GM21717 (cell line): Measurements from ENCODE around the gene TEPSIN.

Source experiments
- ATAC-seq: cut with Tn5 transposase; IDR thresholded peaks from one replicate; pipeline ENCODE4 v1.9.1; 2021; ENCODE audit warnings: mild to moderate bottlenecking, moderate library complexity; ENCODE audit not compliant: unreplicated experiment

Gene TEPSIN

DNA sequence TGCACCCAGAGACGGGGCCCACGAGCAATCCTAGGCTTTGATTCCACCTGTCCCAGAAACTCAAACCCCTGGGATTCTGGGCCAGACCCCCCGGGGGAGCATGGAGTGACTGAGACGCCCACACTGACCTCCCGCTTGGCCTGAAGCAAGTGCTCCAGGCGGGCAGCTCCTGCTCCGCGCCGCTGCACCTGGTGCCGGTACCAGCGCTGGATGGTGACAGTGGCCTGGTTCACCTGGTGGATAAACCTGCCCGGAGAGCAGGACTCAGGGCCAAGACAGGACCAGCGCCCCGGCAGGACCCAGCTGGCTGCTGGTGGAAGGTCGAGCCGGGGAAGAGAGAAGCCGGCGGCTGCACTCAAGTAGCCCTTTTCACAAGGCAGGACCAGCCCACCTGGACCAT is 38.7 kb downstream of the TEPSIN start:
- ATAC-seq, result no peak

GRCh38 chr17:81199482-81199830 is 39.4 kb downstream of the TEPSIN start:
- no peak for ATAC-seq

DNA sequence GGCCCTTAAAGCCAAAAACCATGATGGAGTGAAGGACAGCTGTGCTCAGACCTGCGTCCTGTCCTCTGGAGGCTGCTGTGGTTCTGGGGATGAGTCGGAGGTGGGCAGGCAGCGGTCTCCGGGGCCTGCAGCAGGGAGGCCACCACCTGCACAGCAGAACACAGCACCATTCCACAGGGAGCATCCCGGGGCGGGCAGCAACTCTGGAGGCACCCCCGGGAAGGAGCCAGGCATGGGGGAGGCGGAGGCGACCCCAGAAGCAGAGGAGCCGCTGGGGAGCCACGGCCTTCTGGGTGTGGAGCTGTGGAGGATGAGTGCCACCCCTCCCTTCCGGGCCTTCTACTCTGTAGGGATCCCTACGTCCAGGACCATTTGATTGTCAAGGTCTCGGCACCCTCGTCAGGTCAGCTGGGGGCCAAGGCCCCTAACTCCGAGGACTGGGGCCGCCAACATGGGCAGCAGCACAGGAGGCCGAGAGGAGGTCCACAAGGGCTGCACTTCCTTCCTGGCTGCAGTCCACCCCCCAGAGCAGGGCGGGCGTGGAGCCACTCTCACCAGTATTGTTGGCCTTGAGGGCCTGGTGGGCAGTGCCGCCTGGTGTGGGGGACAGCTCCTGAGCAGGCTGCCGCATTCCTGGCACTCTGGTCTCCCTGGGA is 39.9 kb downstream of the TEPSIN start:
- ATAC-seq, result no peak

DNA sequence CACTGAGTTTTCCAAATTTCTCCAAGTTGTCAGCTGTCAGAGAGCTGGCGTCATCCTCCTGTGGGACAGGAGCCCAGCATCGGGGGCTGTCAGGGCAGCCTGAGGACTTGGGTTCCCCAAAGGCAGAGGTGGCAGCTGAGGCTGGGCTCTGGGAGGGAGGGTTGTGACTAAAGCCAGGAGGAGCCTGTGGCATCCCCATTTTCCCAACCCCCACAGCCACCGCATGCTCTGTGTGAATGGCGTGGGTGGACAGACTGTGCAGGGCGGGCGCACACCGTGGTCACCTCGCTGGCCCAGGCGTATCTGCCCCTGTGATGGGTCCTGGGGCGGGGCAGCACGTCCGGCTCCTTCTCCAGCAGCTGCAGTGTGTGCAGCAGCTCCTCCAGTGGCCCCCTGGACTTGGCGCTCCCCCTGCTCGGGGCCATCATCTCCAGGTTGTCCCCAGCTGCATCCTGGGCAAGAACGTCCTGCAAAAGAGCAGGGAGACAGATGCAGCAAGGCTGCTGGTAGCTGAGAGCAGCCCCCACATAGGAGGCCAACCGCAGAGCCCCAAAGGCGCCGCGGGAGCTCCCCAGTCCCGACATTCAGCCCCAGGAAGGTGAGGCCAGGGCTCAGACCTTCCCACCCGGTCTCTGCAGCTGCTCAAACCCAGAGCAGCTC is 40.9 kb downstream of the TEPSIN start:
- ATAC-seq, result no peak

- no peak for ATAC-seq
Observed at GRCh38 chr17:81197409-81197795, 41.5 kb downstream of the TEPSIN start.

DNA sequence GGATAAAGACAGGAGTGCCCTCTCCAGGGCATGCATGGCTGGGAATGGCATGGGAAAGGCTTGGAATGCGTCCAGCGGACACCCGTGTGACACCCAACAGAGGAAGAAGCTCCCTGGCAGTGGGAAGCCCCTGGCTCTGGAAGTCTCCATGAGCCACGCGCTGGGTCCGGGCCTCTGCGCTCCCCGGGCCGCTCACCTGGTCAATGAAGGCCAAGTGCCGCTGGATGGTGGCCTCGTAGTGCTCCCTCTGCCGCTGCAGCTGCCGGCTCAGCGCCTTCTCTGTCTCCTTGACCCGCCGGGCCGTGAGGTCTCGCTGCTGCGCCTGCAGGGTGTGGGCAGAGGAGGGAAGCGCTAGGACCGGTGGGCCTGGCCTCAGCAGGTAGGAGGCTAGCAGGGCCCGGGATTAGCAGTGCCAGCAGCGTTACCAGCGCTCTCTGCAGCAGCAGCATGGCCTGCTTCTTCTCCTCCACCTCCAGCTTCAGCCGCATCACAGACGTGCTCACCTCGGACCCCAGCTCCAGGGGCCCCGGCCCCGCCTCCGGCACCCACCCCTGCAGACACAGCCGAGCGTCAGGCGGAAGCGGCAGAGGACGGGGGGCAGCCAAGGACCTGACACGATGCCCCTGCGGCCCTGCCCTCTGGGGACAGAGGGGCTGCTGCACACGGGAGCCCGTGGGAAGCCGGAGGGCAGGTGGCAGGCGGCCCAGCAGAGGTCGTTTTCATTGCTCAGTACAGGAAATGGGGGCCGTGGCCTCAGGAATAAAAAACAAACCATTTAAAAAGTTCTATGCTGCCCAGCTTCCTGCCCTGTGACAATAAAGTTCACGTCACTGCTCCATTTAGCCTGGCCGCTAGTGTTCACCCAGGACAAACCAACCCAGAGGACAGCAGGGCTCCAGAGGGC is 42.1 kb downstream of the TEPSIN start:
- no peak for ATAC-seq

- no peak for ATAC-seq
Observed at GRCh38 chr17:81195941-81196495, 42.8 kb downstream of the TEPSIN start.

DNA sequence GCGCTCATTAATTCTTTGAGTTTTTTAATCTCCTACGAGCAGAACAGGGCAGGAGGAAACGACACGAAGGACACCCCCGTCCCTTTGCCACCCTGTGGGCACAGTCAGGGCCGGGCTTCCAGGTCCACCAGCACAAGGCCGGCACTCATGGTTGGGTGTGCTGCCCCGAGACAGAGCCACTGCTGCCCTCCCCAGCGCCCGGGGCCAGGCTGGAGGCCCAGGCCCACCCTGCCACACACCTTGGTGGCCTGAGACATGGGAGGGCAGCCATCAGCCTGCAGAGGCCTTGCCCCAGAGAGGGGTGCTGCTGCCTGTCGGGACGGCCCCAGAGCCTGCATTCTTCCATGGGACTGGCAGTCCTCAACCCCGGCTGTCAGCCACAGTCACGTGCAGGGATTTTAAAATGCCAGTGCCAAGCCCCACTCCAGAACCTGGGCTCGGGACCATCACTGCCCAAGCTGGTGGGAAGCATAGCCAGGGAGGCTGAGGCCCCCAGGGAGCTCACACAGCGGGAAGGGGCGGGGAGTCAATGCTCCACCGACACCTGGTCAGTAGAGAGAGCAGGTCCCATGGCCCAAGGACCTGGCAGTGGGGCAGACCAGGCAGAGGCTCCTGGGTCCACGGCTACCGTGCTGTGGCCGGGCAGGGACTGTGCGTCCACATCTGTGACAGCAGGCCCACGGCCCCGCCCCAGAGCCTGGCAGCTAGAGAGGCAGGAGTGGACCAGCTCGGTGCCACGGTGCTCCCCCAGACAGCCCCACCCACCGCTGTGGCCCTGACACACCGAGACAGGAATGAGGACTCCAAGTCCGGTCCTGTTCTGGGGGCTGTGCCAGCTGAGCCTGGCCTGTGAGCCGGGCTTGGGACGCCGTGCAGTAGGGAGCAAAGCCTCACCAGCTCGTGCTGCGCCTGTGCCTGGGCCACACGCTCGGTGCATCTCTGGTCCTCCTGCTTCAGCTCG is 43.6 kb downstream of the TEPSIN start:
- ATAC-seq, result no peak

DNA sequence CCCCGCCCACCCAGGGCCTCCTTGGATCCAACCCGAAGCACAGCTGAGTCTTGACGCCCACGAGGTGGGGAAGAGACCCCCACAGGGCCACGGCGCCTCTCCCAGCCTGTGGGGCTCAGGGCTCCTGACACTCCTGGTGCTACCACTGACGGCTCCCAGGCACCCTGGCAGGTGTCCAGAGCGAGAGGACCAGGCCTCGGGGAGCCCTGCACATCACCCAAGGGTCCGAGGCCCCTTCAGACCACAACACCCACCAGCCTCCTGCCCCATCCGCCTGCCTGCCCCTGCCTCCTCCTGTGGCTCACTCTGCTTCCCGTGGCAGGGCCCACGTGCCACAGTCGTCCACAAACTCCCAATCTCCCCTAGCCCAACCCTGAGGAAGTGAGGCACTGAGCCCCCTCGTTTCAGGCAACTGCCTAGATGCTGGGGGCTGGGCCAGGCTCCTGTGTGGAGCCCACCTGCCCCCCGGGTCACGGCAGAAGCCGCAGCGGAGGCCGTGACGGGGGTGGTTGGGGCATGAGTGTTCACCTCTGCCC is 44.6 kb downstream of the TEPSIN start:
- ATAC-seq, result no peak

- ATAC-seq, result no peak
Observed at GRCh38 chr17:81193470-81194224, 45.2 kb downstream of the TEPSIN start.

GRCh38 chr17:81193051-81193410 is 45.8 kb downstream of the TEPSIN start:
- no peak for ATAC-seq

DNA sequence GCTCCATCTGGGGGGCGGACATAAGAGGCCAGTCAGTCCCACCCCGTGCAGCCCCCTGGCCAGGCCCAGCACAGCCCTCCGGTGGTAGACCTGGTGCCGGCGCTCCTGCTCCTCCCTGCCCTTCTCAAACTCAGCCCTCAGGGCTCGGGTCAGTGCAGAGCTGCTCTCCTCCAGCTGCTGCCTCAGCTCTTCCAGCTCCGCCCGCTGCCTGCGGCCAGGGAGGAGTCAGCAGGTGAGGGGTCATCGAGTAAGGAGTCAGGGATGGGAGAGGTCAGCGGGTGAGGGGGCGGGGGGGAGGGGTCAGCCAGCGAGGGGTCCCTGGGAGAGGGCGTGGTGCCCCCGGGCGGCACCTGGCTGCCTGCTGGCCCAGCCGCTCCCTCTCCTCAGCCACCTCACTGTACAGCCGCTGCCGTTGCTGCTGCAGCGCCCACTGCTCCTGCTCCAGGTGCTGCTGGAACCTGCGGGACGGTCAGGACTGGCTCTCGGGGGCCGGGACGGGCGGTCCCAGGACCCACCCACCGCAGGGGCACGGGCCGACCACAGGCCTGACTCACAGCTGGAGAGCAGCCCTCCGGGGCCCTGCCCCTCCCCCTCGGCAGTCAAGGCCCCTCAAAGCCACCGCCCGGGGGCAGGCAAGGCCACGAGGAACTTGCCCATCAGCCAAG is 46.3 kb downstream of the TEPSIN start:
- ATAC-seq, result no peak

GRCh38 chr17:81191646-81192045 is 47.2 kb downstream of the TEPSIN start:
- no peak for ATAC-seq

GRCh38 chr17:81191116-81191515 is 47.7 kb downstream of the TEPSIN start:
- ATAC-seq, result no peak

DNA sequence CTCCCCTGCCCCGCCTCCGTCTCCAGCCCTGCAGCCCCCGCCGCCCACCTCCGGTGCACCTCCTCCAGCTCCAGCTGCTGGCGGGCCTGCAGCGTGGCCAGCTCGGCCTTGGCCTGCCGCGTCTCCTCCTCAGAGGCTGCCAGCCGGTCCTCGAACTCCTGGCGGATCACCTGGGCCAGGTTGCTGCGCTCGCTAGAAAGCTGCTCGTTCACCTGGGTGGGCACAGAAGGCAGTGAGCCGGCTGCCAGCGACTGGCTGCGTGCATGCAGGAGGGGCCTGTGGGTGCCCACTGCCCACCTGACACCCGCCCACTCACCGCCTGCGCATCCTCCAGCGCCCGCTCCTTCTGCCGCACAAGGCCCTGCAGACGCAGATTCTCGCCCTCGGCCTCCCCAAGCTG is 48.3 kb downstream of the TEPSIN start:
- ATAC-seq, result no peak

GRCh38 chr17:81189670-81190530 is 49.0 kb downstream of the TEPSIN start:
- ATAC-seq, result no peak

DNA sequence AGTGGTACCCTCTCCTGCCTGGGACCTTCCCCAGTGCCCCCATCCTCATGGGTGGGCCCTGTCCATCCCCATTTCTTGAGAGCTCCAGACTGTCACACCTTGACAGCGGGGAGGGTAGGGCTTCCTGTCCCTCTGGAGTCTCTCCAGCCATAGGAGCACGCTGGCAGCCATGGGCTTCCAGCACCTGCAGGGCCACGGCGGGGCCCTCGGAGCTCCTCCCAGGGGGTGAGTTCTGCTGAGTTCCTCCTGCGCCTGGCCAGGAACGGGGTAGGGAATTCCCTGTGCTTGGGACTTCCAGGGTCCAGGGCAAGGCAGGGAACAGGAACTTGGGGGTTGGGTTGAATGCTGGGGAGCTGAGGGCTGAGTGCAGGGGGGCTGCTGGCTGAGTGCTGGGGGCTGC is 49.8 kb downstream of the TEPSIN start:
- no peak for ATAC-seq

- ATAC-seq, result no peak
Observed at GRCh38 chr17:81188491-81188840, 50.4 kb downstream of the TEPSIN start.
